H1 (cell line): ENCODE measurements around the gene L3MBTL4. TPM values are rescaled to one million over a fixed set of nuclear protein-coding genes. Genes with fewer than 3 reads are reported as not detected.

Source experiments
- CTCF ChIA-PET: fragments of 300-600 bp; sonication (Branson Sonifier 250); formaldehyde crosslinking; loops from one replicate; lab custom pipeline; 2021; ENCODE audit not compliant: partially characterized antibody; lab: Charles Lee
- POLR2A ChIA-PET: fragments of 300-600 bp; sonication (Branson Sonifier 250); formaldehyde crosslinking; loops from one replicate; lab custom pipeline; 2021; ENCODE audit warnings: inconsistent platforms; ENCODE audit not compliant: partially characterized antibody; lab: Charles Lee
- DNase-seq, 2 experiments: peaks; one replicate each; pipeline versions ENCODE4 v3.0.0 to v3.0.0-alpha.2; 2010 to 2022; ENCODE audit warnings: low spot score in 2 of 2, low read depth in 1 of 2, mixed read lengths in 1 of 2
- FAIRE-seq: peaks from 2 replicates; lab custom pipeline; 2011; peaks lifted over from hg19 to GRCh38; lab: Jason Lieb, UNC
- H2AFZ ChIP-seq: 2 replicates; pipeline ENCODE4 v1.8.1; 2012; ENCODE audit warnings: low read length, inconsistent platforms
- H2AK5ac ChIP-seq: 2 replicates; pipeline ENCODE4 v1.6.1; 2013; ENCODE audit warnings: low read depth, low read length
- H2BK120ac ChIP-seq: replicated peaks from 2 replicates; pipeline ENCODE3; 2013; ENCODE audit warnings: low read depth, low read length, inconsistent platforms
- H2BK12ac ChIP-seq: 2 replicates; pipeline ENCODE4 v1.6.1; 2013; ENCODE audit warnings: low read depth, low read length
- H2BK15ac ChIP-seq: 2 replicates; pipeline ENCODE4 v1.6.1; 2013; ENCODE audit warnings: low read length
- H2BK20ac ChIP-seq: 2 replicates; pipeline ENCODE4 v1.6.1; 2013; ENCODE audit warnings: low read length
- H2BK5ac ChIP-seq: 2 replicates; pipeline ENCODE4 v1.6.1; 2013; ENCODE audit warnings: low read depth, low read length
- H3K14ac ChIP-seq: 2 replicates; pipeline ENCODE4 v1.6.1; 2013; ENCODE audit warnings: inconsistent platforms; ENCODE audit not compliant: insufficient read length
- H3K18ac ChIP-seq: 2 replicates; pipeline ENCODE4 v1.6.1; 2013; ENCODE audit warnings: low read length; ENCODE audit errors: extremely low read depth
- H3K23ac ChIP-seq: 2 replicates; pipeline ENCODE4 v1.6.1; 2013; ENCODE audit warnings: inconsistent platforms; ENCODE audit not compliant: insufficient read length
- H3K23me2 ChIP-seq: 2 replicates; pipeline ENCODE4 v1.6.1; 2013; ENCODE audit warnings: low read depth, low read length
- H3K27ac ChIP-seq: 2 replicates; pipeline ENCODE4 v1.6.1; 2011; ENCODE audit warnings: low read depth, low read length, inconsistent platforms
- H3K27me3 ChIP-seq, 4 experiments: replicated peaks in 1 of 4; 1 replicate in 1 of 4; 2 replicates in 3 of 4; pipeline versions ENCODE4 v1.6.1 to v1.8.1; 2011 to 2013; ENCODE audit warnings: low read length in 3 of 4, mild to moderate bottlenecking in 3 of 4, inconsistent platforms in 2 of 4, mixed read lengths in 2 of 4, moderate library complexity in 1 of 4; ENCODE audit not compliant: control insufficient read depth in 3 of 4, insufficient read depth in 3 of 4; ENCODE audit errors: extremely low read depth in 1 of 4
- H3K36me3 ChIP-seq, 4 experiments: 2 replicates each; pipeline versions ENCODE4 v1.6.1 to v1.8.1; 2011 to 2013; ENCODE audit warnings: mild to moderate bottlenecking in 4 of 4, low read length in 3 of 4, moderate library complexity in 2 of 4, control low read depth in 1 of 4, inconsistent platforms in 1 of 4; ENCODE audit not compliant: insufficient read depth in 4 of 4, control insufficient read depth in 2 of 4
- H3K4ac ChIP-seq: replicated peaks from 2 replicates; pipeline ENCODE3; 2013; ENCODE audit warnings: low read length, low read depth, mixed read lengths, inconsistent platforms; ENCODE audit not compliant: insufficient read length
- H3K4me1 ChIP-seq, 4 experiments: replicated peaks in 1 of 4; 1 replicate in 1 of 4; 2 replicates in 3 of 4; pipeline versions ENCODE4 v1.6.1 to v1.8.1; 2011 to 2013; ENCODE audit warnings: low read length in 3 of 4, inconsistent platforms in 2 of 4, mixed read lengths in 1 of 4; ENCODE audit not compliant: insufficient read depth in 4 of 4, control insufficient read depth in 3 of 4
- H3K4me2 ChIP-seq, 2 experiments: 2 replicates each; pipeline versions ENCODE4 v1.6.1 to v1.8.1; 2011 to 2013; ENCODE audit warnings: low read depth in 2 of 2, low read length in 2 of 2, control low read depth in 1 of 2, inconsistent platforms in 1 of 2, mild to moderate bottlenecking in 1 of 2; ENCODE audit not compliant: insufficient read depth in 1 of 2
- H3K4me3 ChIP-seq, 4 experiments: fragments of 200-600, 300-600 bp in 1 of 4; sonication (generic), shearing (Covaris generic), sonication (Bioruptor Twin) in 1 of 4; 2 replicates each; pipeline versions ENCODE4 v1.5.1 to v1.8.1; 2011 to 2016; ENCODE audit warnings: low read length in 4 of 4, low read depth in 3 of 4, control low read depth in 2 of 4, inconsistent platforms in 2 of 4, mild to moderate bottlenecking in 2 of 4, mixed read lengths in 1 of 4, moderate library complexity in 1 of 4; ENCODE audit not compliant: insufficient read depth in 2 of 4; ENCODE audit errors: extremely low read depth in 1 of 4
- H3K56ac ChIP-seq: replicated peaks from 2 replicates; pipeline ENCODE3; 2013; ENCODE audit warnings: low read depth, mild to moderate bottlenecking, mixed read lengths, low read length, inconsistent platforms; ENCODE audit not compliant: insufficient read length
- H3K79me1 ChIP-seq: 2 replicates; pipeline ENCODE4 v1.6.1; 2013; ENCODE audit warnings: low read depth, low read length, control low read depth
- H3K79me2 ChIP-seq, 2 experiments: 2 replicates each; pipeline versions ENCODE4 v1.6.1 to v1.8.1; 2012 to 2013; ENCODE audit warnings: low read length in 2 of 2, mild to moderate bottlenecking in 2 of 2, inconsistent platforms in 1 of 2; ENCODE audit not compliant: insufficient read depth in 2 of 2, control insufficient read depth in 1 of 2
- H3K9ac ChIP-seq, 4 experiments: replicated peaks in 1 of 4; 1 replicate in 1 of 4; 2 replicates in 3 of 4; pipeline versions ENCODE4 v1.6.1 to v1.8.1; 2011 to 2013; ENCODE audit warnings: low read depth in 3 of 4, low read length in 3 of 4, control low read depth in 2 of 4, mild to moderate bottlenecking in 2 of 4, moderate library complexity in 2 of 4, inconsistent platforms in 1 of 4; ENCODE audit errors: extremely low read depth in 1 of 4
- H3K9me3 ChIP-seq, 2 experiments: 2 replicates each; pipeline versions ENCODE4 v1.6.1 to v1.8.1; 2012 to 2013; ENCODE audit warnings: mild to moderate bottlenecking in 2 of 2, moderate library complexity in 2 of 2, control low read depth in 1 of 2, inconsistent platforms in 1 of 2, low read depth in 1 of 2, low read length in 1 of 2, mixed read lengths in 1 of 2; ENCODE audit not compliant: insufficient read depth in 2 of 2
- H4K20me1 ChIP-seq, 2 experiments: replicated peaks in 1 of 2; 2 replicates each; pipeline versions ENCODE3 to v1.8.1; 2011 to 2013; ENCODE audit warnings: inconsistent platforms in 2 of 2, low read length in 2 of 2, mild to moderate bottlenecking in 1 of 2; ENCODE audit not compliant: insufficient read depth in 2 of 2, control insufficient read depth in 1 of 2
- H4K5ac ChIP-seq: 2 replicates; pipeline ENCODE4 v1.6.1; 2013; ENCODE audit warnings: low read length, low read depth, mixed read lengths, inconsistent platforms; ENCODE audit not compliant: insufficient read length
- H4K8ac ChIP-seq: 2 replicates; pipeline ENCODE4 v1.8.0; 2013; ENCODE audit warnings: mild to moderate bottlenecking, moderate library complexity, low read length, inconsistent platforms; ENCODE audit not compliant: insufficient read depth; ENCODE audit errors: extremely low read depth
- H4K91ac ChIP-seq: replicated peaks from 2 replicates; pipeline ENCODE3; 2013; ENCODE audit warnings: low read length, mixed read lengths, inconsistent platforms; ENCODE audit not compliant: insufficient read length
- CHD1 ChIP-seq: IDR thresholded peaks from 2 replicates; pipeline ENCODE4 v1.6.1; 2012; ENCODE audit warnings: low read depth, low read length, improper control_type of control experiment
- PHF8 ChIP-seq: fragments of 200-600 bp; sonication (generic); conservative IDR thresholded peaks from 2 replicates; pipeline ENCODE4 v1.7.1; 2012; ENCODE audit warnings: low read depth, mild to moderate bottlenecking, inconsistent platforms, low read length, moderate library complexity
- TAF7 ChIP-seq: optimal IDR thresholded peaks from 2 replicates; pipeline ENCODE3; 2011; ENCODE audit warnings: low read depth, mild to moderate bottlenecking, inconsistent platforms, low read length, moderate library complexity, borderline replicate concordance
- TBP ChIP-seq: IDR thresholded peaks from 2 replicates; pipeline ENCODE4 v1.6.1; 2011; ENCODE audit warnings: low read depth, low read length, improper control_type of control experiment
- WGBS, 2 experiments: shearing (Covaris generic) in 1 of 2; methylation state at CpG; one replicate each; pipeline versions ENCODE4 v1.1.6 to v1.1.7; 2013 to 2015; ENCODE audit warnings: low lambda C conversion rate in 2 of 2, mixed read lengths in 2 of 2, inconsistent platforms in 1 of 2, low coverage in 1 of 2, missing lambda C conversion rate in 1 of 2; ENCODE audit not compliant: insufficient replicate concordance in 2 of 2, insufficient coverage in 1 of 2, insufficient read length in 1 of 2; ENCODE audit errors: extremely low coverage in 1 of 2, missing lambda C conversion rate in 1 of 2; 5-methylcytosine and 5-hydroxymethylcytosine counted together
- polyA plus RNA-seq, 7 experiments: library from polyadenylated mRNA; depleted of rRNA in 3 of 7; stranded (reverse) in 5 of 7; unstranded in 2 of 7; fragments of >200 nt in 5 of 7; fragments of 200-250 nt in 2 of 7; gene quantifications; 1 replicate in 5 of 7; 2 replicates in 1 of 7; 4 replicates in 1 of 7; pipeline versions ENCODE4 v1.2.1 to v1.2.3, GENCODE V29; 2011 to 2013; ENCODE audit warnings: missing spikeins in 2 of 7, mixed read lengths in 2 of 7
- total RNA-seq: library from RNA; stranded (reverse); fragmentation: NEBNext Ultra II Directional; extraction: Animal tissue kit (Norgen Biotek cat#: 25700); gene quantifications from 2 replicates; pipeline ENCODE4 v1.2.1, GENCODE V29; 2021

L3MBTL4 gene
- total and polyA plus RNA-seq, 2 of the 8 experiments (the other 6 are each of a cell fraction or from before 2014, with no cell fraction given) = 1.0 to 2.1 TPM

DNA sequence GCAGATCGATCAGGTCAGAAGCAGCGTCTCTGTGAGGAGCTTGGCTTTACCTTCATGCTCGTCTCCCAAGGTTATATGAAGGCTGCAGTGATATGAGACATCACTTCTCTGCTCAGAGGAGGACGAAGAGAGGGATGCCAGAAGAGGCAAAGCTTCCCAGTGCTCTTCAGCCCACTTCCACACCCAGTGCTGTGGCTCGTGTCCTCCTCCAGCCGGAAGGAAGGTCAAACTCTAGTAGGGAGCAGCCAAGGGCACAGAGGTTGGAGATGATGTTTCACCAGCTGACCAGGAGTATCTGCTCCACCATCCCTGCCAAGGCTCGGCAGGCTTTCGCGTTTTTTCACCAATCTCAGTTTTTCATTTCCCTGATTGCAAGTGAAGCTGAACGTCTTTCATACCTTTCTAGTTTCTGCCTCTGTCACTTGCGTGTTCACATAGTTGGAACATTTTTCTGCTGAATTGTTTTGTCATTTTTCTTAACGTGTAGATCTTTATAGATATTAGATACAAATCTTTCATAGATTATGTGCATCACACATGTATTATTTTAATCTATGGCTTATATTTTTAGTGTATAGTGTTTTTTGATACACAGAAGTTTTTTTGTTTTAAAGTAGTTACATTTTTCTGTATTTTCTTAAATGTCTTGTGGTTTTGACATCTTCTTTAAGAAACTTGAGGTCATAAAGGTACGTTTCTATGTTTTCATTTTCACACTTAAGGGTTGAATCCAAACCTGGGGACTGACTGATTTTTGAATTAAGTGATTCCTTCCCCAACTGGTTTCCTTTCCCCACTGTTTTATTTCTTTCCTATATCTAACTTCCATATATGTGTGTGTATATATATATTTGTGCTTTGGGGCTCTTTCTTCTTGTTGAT lies 23.5 kb upstream of the L3MBTL4 start:
- Histone ChIP-seq H3K79me1 (no peaks in the 10 kb centered on the region), H3K23me2 (no peaks in the 10 kb centered on the region), H3K4me3 (no peak overlapping the region), H2BK20ac (no peak overlapping the region), H3K9me3 (no peaks in the 10 kb centered on the region), H3K27me3 (no peaks in the 10 kb centered on the region; a peak in 1 of 7 replicates), H3K18ac (no peak overlapping the region), H3K4me2 (no peak overlapping the region), H3K9ac (no peak overlapping the region), H3K79me2 (no peaks in the 10 kb centered on the region), H4K91ac (no peak overlapping the region), H3K4ac (no peak overlapping the region), H2BK15ac (no peak overlapping the region), H2BK5ac (no peak overlapping the region), H2AFZ (peak overlapping the region; percentile 86), H2AK5ac (no peak overlapping the region), H3K27ac (no peak overlapping the region), H3K14ac (no peak overlapping the region), H2BK12ac (no peak overlapping the region), H4K8ac (no peak overlapping the region), H3K23ac (no peak overlapping the region), H3K56ac (no peak overlapping the region), H4K20me1 (no peaks in the 10 kb centered on the region), H2BK120ac (no peak overlapping the region), H3K36me3 (no peaks in the 10 kb centered on the region), H4K5ac (no peak overlapping the region), H3K4me1 (no peaks in the 10 kb centered on the region)
- TF ChIP-seq TBP (no peak), CHD1 (no peak), TAF7 (no peak), PHF8 (no peak)
- ChIA-PET POLR2A (no interaction called here), CTCF (interaction anchor here (1.2 to 1.3 kb wide), 2 partner anchors 89 to 559 kb away, joined by 3 read pairs; no protein-coding TSS in a partner anchor)
- FAIRE-seq (no peak), DNase-seq (no peak)
- 91% methylated on average over 13 of the region's 13 CpGs; no CpG with 5 or more reads in 1 of the 2 experiments for WGBS, 2 experiments
